NCI-H82 (cell line): ENCODE data around the gene FAM43B.
A peak's percentile ranks its signal among the peaks of the same experiment; 100 is the strongest.
"Not testable (repeated sequence)": the region's sequence is repeated elsewhere in the genome, so short reads cannot be mapped to it uniquely, and the experiment has no call there.

Source experiments
- DNase-seq: peaks from one replicate; lab custom pipeline; 2025; lab: John Stamatoyannopoulos, UW

The FAM43B gene, protein sequence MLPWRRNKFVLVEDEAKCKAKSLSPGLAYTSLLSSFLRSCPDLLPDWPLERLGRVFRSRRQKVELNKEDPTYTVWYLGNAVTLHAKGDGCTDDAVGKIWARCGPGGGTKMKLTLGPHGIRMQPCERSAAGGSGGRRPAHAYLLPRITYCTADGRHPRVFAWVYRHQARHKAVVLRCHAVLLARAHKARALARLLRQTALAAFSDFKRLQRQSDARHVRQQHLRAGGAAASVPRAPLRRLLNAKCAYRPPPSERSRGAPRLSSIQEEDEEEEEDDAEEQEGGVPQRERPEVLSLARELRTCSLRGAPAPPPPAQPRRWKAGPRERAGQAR

DNA sequence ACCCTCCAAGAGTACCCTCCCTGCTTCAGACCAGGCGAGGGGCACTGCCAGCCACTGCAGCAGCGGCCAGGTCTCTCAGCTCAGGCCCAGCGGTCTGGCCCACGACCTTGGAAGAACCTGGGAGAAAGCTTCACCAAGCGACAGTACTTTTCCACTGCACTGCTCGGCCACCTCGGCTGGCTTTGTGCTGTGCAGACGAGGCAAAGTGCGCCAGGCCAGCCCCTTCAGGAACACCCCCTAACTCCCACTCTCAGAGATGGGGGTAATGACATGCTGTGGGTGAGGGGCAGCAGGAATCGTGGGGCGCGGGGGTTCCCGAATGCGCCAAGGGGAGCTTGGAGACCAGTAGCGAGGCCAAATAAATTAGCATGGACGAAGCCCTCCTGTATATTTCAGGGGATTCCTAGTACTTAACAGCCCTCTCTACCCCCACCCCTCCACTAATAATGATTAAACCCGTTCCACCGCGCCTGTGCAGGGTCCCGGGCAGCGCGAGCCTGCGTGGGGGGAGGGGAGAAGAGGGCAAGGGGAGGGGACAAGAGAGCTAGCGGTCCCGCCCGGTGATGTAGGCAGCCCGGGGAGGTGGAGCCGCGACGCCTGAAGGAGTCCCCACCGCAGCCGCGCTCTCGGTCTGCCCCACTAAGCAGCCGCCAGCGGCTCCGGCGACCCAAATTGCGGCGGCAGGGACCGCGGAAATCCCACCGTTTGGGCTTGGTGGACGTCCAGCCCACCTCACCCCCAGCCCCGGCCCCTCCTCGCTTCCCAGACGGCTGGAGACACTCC is at the start of gene FAM43B:
TSS of gene FAM43B (plus strand) at position 629 of the 783 bp plus-strand sequence. CDS start 401 bp downstream, outside the sequence.
- DNase-seq = peak; percentile 94

DNA sequence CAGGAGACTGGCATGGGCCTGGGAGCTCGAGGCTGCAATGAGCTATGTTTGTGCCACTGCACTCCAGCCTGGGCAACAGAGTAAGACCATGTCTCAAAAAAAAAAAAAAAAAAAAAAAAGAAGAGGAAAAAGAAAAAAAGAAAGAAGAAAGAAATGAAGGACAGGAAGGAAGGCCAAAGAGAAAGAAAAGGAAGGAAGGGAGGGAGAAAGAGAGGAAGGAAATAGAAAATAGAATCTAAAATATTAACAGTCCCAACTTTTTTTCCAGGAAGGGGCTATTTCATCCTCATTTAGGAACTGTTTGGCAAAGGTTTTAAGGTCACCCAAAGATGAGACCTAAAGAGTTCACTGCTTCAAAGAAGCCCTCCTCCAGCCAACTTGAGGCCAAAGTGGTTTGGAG is 46.9 kb upstream of the FAM43B start:
- no peak for DNase-seq

DNA sequence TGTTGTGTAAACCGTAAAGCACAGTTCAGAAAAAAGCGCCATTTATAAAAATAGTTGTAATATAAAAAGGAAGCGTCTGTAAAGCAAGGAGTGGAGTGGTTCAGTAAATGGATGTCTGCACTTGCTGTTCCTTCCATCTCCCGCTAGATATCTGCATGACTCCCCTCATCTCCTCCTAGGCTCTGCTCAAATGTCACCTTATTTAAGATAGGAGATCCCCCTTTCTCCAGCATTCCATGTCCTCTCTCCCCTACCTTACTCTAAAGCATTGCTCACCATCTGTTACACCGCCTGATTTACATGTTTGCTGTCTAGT is 45.2 kb upstream of the FAM43B start:
- peak; percentile 51 for DNase-seq

DNA sequence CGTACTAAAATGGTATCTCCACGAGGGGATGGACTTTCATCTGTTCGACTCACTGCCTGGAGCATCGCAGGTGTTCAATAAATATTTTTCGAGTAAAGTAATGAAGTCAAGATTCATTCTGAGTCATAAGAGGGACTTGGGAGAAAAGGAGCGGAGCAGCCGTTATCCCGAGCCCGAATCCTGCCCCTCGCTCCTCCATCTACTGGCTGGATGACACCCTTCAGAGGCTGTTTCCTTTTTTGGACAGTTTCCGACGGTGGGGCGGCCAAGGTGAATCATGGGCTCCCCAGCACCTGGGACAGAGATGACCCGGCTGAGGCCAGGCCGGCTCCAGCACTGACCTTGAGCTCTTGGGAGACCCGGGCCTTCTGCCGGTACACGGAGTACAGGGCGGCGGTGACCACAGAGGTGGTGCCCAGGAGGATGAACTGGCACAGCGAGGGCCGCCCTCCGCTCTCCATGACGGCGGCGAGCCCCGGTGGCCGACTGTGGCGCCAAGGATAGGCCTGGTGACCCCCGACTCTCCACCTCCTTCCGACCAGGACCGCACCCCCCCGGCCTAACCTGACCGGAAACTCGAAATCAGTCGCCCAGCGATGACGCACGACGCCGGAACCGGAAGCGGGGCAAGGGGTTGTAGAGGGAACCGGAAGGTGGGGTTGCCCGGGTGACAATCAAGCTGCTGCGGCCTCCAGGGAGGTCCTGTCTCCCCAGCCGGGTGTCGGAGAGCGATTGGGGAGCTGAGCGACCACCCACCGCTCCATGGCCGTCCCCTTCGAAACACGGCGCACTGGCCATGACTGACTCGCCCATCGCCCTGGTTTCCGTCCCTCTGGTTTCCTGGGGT is 44.6 kb upstream of the FAM43B start, which contains the start of gene MUL1:
TSS of gene MUL1 (minus strand) at position 588 of the 847 bp plus-strand sequence. CDS start at position 461, 127 bp downstream.
- peak; percentile 96 for DNase-seq

DNA sequence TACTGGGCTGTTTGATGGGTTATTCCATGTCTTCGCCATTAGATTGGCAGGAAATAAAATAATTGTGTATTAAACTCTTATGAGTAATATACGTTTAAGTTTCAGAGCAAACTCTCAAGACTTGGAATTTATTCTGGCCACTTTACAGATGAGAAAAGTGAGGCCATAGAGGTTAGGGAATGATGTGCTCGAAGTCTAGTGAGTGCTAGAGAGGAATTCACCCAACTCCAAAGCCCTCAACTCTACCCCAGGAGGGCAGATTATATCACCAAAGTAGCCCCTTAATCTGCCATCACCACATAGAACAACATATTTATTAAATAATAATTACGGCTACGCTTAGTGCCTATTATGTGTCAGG is 44.0 kb upstream of the FAM43B start:
- no peak for DNase-seq

DNA sequence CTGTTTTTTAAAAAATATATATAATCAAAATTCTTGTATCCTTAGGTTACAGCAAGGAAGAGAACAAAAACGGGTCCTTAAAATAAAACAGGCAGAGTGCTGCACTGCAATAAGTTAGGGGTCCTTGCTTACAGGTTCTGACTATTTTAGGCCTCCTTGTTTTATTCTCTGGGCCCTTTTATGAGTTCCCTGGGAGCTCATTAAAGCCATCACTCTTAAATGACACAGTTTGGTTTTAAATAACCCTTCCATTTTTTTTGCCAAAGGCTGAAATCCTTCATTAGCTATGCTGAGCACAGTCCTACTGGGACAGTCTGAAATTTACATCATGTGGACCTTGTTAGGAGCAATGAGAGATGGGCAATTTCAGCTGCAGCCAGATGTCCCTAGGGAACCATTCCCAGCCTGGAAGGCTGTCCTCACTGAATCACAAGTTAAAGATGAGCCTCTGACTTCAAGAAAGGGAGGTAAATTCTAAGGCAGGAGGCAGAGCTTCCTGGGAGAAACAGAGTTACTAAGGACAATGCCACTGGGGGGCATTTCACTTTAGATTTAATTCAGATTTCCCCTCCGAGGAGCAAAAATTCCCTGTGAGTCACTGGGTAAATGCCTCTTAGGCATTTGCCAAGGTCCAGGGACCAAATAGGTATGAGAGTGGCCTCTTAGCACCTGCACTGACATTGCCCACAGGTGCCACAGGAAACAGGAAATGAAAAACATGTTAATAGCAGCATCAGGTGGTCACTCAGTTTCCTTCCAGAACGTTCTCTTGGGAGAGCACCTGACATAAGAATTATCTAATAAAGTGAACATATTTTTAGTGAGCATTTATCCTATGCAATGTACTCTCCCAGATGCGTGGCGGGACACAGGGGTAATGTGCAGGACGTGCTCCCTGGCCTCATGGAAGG is 40.6 kb upstream of the FAM43B start:
- DNase-seq = no peak

DNA sequence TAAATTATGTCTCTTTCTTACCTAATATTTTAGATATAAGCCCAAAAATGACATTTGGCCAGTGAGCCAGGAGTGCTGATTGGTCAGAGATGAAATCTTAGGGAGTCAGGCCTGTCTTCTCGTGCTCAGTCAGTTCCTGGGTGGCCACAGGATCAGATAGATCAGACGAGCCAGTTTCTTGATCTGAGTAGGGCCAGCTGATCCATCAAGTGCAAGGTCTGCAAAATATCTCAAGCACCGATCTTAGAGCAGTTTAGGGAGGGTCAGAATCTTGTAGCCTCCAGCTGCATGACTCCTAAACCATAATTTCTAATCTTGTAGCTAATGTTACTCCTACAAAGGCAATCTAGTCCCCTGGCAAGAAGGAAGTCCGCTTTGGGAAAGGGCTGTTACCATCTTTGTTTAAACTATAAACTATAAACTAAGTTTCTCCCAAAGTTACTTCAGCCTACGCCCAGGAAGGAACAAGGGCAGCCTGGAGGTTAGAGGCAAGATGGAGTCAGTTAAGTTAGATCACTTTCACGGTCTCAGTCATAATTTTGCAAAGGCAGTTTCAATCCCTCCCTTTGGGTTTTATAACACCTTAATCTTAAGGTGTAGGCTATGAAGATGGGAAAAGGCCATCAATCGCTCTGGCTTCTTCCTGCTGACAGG is 32.6 kb upstream of the FAM43B start:
- not testable (repeated sequence) for DNase-seq

DNA sequence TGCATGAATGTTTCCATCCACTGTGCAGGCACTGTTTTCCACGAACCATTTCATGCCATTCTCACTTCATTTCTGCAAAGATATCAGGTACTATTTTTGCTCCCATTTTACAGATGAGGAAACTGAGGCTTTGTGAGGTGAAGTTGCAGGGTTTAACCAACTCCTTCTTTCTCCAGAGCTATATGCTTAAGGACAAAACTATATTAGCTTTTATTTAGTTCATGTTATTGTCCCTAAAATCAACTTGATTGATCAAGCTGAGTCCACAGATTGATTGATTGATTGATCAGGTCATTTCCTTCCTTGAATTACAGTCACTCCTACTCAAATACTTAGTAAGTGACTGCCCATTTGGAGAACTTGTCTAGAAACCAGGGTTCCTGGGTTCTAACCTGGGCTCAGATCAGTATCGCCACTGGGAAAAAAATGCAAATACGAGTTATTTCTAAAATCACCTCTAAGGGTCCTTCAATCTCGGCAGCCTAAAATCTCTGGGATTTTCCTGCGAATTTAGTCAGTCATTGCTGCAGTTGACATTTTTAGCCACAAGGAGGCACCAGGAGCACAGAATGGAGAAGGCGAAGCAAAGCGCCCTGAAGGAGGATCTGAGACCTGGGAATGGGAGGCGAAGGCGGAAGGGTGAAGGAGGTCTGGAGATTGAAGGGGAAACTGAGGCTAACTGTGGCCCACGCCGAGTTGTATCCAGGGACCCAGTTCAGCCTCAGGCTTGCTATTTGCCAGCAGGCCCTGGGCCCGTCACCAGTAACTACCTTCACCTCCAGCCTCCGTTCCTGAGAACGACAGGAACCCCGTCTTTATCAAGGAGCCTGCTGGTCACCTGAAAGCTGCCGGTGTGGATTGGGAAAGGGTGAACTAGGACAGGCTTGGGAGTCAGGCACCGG is 30.2 kb upstream of the FAM43B start:
- peak; percentile 93 for DNase-seq

DNA sequence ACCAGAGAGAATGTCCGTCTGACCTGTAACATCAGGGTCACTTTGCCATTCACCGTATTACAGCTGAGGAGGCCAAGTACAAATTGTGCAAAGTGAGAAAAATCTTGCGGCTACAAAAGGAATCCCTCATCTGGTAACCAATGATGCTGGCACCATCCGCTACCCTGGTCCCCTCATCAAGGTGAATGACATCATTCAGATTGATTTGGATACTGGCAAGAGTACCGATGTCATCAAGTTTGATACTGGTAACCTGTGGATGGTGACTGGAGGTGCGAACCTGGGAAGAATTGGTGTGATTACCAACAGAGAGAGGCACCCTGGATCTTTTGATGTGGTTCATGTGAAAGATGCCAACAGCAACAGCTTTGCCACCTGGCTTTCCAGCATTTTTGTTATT is 26.1 kb upstream of the FAM43B start:
- no peak for DNase-seq

DNA sequence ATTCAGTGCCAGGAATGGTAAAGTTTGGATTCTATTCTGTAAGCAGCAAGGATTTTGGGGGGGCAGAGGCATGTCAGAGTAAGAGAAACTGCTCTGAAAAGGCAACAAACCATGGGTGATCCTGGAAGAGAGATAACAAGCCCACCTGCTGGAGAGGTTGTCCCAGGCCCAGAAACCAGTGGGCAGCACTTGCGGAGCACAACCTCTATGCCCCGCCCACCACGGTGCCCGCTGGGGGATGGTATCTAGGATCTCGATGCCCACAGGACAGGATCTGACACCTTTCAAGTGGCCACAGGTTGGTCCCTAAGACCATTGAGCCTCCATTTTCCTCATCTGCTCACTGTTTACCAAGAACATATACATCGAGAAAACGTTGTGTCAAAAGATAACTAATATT is 24.2 kb upstream of the FAM43B start:
- DNase-seq = no peak

DNA sequence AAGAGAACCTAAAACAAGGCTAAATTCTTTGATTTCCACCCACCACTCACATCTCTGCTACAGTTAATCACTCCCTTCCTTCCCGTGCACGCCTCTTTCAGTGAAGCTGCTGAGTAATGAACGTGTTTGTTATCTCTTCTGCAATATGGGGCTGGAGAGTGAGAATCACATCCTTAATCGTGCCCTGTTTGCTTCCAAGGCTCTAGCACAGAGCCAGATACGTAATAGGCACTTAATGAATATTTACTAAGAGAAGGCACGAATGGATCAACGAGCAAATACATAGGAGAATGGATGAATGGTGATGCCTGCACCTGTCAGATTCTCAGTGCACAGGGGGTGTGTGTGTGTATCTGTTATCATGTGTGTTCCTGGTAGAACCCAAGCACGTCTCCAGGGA is 22.1 kb upstream of the FAM43B start:
- no peak for DNase-seq

DNA sequence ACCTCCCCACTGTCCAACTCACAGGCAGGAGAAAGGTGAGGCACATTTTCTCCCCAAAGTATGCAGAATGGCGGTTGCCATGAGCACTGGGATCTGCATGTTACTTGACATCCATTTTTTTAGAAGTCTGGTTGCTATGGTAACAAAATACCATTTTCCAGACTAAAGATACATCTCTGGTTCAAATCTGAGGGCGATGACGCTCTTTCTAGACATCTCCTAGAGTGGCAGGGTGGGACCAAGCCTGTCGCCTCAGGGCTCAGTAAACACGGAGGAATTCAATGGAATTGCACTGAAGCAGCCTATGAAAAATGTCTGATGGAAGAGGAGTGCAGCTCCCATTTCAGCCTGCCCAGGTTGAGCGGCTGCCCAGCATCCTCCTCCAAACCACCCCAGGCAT is 21.5 kb upstream of the FAM43B start:
- DNase-seq = no peak

DNA sequence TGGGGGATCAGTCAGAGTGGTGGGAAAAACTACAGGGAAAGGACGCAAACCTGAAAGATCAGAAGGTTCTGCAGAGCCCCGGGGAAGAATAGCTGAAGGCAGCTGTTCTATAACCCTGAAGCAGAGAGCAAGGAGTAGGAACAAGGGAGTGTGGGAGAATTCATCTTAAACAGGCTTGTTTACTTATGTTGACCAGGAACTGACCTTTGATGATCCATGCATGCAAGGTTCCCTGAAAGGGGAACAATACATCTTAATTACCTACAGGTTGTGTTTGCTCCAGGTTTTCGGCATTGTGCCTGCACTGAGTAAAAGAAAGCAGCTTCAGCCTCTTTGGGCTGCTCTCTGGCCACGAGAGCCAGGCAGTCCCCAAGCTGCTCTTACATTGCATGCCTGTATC is 18.7 kb upstream of the FAM43B start:
- DNase-seq = no peak

DNA sequence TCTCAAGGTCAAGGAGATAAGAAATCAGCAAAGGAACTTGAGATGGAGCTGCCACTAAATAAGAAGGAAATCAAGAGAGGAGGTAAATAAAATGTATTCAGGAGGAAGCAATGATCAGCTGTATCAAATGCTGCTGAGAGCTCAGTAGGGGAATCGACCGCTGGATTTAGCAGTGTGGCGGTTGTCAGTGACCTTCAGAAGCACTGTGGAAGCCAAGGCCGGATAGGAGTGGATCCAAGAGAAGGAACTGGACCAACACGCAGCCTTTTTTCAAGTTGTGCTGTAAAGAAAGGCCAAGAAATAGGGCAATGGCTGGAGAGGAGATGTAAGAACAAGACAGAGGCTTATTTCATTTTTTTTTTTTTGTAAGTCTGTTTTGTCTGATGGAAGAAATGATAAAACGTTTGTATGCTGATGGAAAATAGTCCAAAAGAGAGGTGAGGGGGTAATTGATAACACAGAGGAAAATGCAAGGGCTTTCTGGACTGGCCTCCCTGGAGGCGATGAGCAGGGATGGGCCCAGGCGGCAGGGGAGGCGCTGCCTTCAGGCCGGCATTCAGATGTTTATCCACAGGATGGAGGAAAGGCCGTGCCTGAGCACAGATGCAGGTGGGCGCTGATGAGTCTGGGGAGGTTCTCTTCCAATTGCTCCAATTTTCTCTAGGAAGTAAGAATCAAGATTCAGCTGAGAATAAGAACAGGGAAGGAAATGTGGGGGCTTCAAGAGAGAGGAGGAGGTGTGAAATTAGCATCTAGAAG is 17.5 kb upstream of the FAM43B start:
- no peak for DNase-seq

DNA sequence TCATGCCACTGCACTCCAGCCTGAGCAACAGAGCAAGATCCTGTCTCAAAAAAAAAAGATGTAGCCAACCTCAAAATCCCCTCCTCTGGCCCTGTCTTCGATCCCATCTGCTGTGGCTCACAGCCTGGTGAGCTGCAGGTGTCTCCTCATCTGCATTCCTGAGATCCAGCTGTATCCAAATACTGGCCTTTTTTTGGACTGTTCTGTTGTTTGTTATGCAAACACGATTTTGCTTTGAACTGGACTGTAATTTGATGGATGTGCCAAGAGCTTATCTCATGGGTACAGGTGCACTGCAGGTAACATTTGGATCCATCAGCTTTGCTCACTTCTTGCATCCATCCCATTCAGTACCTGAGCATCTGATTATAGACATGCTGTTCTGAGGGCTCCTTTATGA is 14.1 kb upstream of the FAM43B start:
- DNase-seq = no peak

DNA sequence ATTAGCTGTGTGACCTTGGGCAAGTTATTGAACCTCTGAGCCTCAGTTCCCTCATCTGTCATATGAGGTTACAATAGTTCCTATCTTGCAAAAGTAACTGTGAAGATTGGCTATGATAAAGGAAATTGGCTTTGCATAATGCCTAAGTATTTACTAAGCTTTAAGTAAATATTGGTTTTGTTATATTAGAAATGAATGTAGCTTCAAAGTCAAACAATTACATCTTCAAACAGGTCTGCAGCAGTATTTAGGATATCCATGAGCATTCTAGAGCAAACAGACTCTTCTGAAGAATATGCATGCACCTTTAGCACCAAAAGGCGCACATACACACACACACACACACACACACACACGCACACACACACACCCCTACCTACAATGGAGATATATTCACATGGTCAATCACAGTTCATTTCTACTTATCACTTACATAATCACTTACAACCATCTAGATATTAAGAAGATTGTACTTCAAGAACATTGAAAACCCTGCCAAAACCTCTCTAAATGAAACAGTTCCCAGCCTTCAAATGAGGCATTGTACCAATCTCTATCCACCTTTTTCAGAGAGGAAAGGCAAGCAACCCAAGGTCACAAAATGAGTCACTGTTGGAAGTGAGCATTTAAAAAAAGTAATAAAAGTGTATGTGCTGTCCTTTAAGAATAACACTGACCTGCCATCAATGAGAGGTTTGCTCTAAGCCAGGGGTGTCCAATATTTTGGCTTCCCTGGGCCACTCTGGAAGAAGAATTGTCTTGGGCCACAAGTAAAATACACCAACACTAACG is 13.4 kb upstream of the FAM43B start:
- no peak for DNase-seq

DNA sequence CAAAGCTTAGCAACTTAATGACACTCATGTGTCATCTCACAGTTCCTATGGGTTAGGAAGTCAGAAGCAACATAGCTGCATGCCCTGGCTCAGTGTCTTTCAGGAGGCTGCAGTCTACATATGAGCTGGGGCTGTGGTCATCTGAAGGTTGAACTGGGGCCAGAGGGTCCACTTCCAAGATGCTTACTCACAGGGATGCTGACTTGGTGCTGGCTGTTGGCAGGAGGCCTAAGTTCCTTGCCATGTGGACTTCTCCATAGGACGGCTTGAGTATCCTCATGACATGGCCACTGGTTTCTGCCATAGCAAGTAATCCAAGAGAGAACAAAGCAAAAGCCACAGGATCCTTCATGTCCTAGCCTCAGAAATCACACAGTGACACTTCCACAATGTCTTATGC is 12.1 kb upstream of the FAM43B start:
- DNase-seq = no peak

DNA sequence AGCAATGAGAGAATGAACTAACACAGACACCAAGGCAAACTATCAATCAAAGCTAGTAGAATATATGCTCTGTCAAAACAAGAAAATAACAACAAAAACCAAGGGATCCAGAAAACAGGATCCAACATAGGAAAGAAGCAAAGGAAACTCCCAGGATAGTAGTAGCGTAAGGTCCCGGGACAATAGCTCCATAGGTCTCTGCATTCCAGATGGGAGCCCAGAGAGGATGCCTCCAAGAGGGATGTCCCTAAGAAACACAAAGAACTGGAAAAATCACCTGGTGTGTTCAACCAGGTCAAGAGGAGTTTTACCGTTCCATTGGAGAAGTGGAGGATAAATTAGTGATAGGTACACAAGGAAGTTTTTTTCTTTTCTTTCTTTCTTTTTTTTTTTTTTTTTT is 5.7 kb upstream of the FAM43B start:
- DNase-seq = no peak
